Measurements from ENCODE around the gene TMEM89. TPM values are rescaled to one million over a fixed set of nuclear protein-coding genes. Genes with fewer than 3 reads are reported as not detected.

Gene TMEM89
- not detected in 2 replicates for total RNA-seq

GRCh38 chr3:48621461-48621869, at the start of gene TMEM89:
TMEM89 (minus strand) TSS chr3:48621769; CDS start chr3:48621756, 13 bp downstream.

GRCh38 chr3:48662753-48663488, 41.4 kb upstream of the TMEM89 start, which contains the start of gene CELSR3:
CELSR3 (minus strand) TSS chr3:48662886; CDS start chr3:48662634, 252 bp downstream.

GRCh38 chr3:48635222-48636021, 13.9 kb upstream of the TMEM89 start, which contains the start of gene SLC26A6:
SLC26A6 (minus strand) TSS chr3:48635461; CDS start chr3:48635393, 68 bp downstream.

GRCh38 chr3:48609088-48610005, 12.2 kb downstream of the TMEM89 start, which contains the start of gene UQCRC1:
UQCRC1 (minus strand) TSS chr3:48609646; CDS start chr3:48609620, 26 bp downstream.

GRCh38 chr3:48595075-48595525, 26.5 kb downstream of the TMEM89 start, which contains the start of gene COL7A1:
COL7A1 (minus strand) TSS chr3:48595329; CDS start chr3:48595159, 170 bp downstream.

Other genes with a start within 250 kb of the TMEM89 start
- 0.20 TPM in 1 of 2 replicates, not detected in the other for gene FBXW12, start 249.6 kb downstream of the TMEM89 start, total RNA-seq
- 18.4 and 21.3 TPM in 2 replicates for gene PLXNB1, start 191.7 kb downstream of the TMEM89 start, total RNA-seq
- 19.7 and 22.8 TPM in 2 replicates for gene CCDC51, start 181.7 kb downstream of the TMEM89 start, total RNA-seq
- gene TMA7, start 181.5 kb downstream of the TMEM89 start, total RNA-seq = 159 and 170 TPM in 2 replicates
- gene ATRIP, start 175.0 kb downstream of the TMEM89 start, total RNA-seq = 9.2 and 16.6 TPM in 2 replicates
- gene SHISA5, start 117.6 kb downstream of the TMEM89 start, total RNA-seq = 114 and 122 TPM in 2 replicates
- gene PFKFB4, start 65.0 kb downstream of the TMEM89 start, total RNA-seq = 7.7 and 9.0 TPM in 2 replicates
- gene UCN2, start 58.0 kb downstream of the TMEM89 start, total RNA-seq = 0.20 TPM in 1 of 2 replicates, not detected in the other
- gene COL7A1, start 26.4 kb downstream of the TMEM89 start, total RNA-seq = 3.3 and 17.8 TPM in 2 replicates
- gene UQCRC1, start 12.1 kb downstream of the TMEM89 start, total RNA-seq = 316 and 340 TPM in 2 replicates
- gene SLC26A6, start 13.7 kb upstream of the TMEM89 start, total RNA-seq = 22.0 and 30.7 TPM in 2 replicates
- gene CELSR3, start 41.1 kb upstream of the TMEM89 start, total RNA-seq = 0.59 and 0.73 TPM in 2 replicates
- gene NCKIPSD, start 64.1 kb upstream of the TMEM89 start, total RNA-seq = 15.1 and 18.0 TPM in 2 replicates
- 35.6 and 47.0 TPM in 2 replicates for gene IP6K2, start 95.5 kb upstream of the TMEM89 start, total RNA-seq
- gene PRKAR2A, start 226.1 kb upstream of the TMEM89 start, total RNA-seq = 35.6 and 57.3 TPM in 2 replicates